Small intestine (tissue), 7 donors: Measurements from ENCODE around the gene PREX1. TPM values are rescaled to one million over a fixed set of nuclear protein-coding genes. Genes with fewer than 3 reads are reported as not detected.

Source experiments
- DNase-seq, 2 donors: peaks; one replicate each; pipeline versions ENCODE4 v3.0.0 to v3.0.0-alpha.2; 2013
- FAIRE-seq: peaks from 2 replicates; lab custom pipeline; 2012; peaks lifted over from hg19 to GRCh38; lab: Jason Lieb, UNC
- H3K27ac ChIP-seq, 3 donors: one replicate each; pipeline ENCODE4 v1.5.1; 2013; ENCODE audit warnings: low read length in 2 of 3, mild to moderate bottlenecking in 2 of 3, control low read depth in 1 of 3, inconsistent platforms in 1 of 3, low read depth in 1 of 3, moderate library complexity in 1 of 3
- H3K27me3 ChIP-seq, 3 donors: one replicate each; pipeline ENCODE4 v1.6.1; 2013; ENCODE audit warnings: low read length in 3 of 3, inconsistent platforms in 1 of 3; ENCODE audit not compliant: control insufficient read depth in 3 of 3, insufficient read depth in 3 of 3
- H3K36me3 ChIP-seq, 3 donors: one replicate each; pipeline ENCODE4 v1.6.1; 2013; ENCODE audit warnings: low read length in 3 of 3, inconsistent platforms in 1 of 3, low read depth in 1 of 3, mild to moderate bottlenecking in 1 of 3, moderate library complexity in 1 of 3; ENCODE audit not compliant: control insufficient read depth in 3 of 3, insufficient read depth in 2 of 3
- H3K4me1 ChIP-seq, 3 donors: one replicate each; pipeline ENCODE4 v1.6.1; 2013; ENCODE audit warnings: low read length in 2 of 3, inconsistent platforms in 1 of 3, low read depth in 1 of 3, mild to moderate bottlenecking in 1 of 3, moderate library complexity in 1 of 3; ENCODE audit not compliant: control insufficient read depth in 3 of 3, insufficient read depth in 2 of 3
- H3K4me3 ChIP-seq, 3 donors: one replicate each; pipeline ENCODE4 v1.5.1; 2013; ENCODE audit warnings: low read length in 3 of 3, control low read depth in 1 of 3, inconsistent platforms in 1 of 3, low read depth in 1 of 3, mild to moderate bottlenecking in 1 of 3, moderate library complexity in 1 of 3
- H3K9me3 ChIP-seq, 2 donors: one replicate each; pipeline ENCODE4 v1.6.1; 2013; ENCODE audit warnings: low read depth in 1 of 2, low read length in 1 of 2; ENCODE audit not compliant: control insufficient read depth in 2 of 2, insufficient read depth in 1 of 2
- WGBS, 3 donors: extraction: QIAGEN DNeasy Blood & Tissue Kit; methylation state at CpG; one replicate each; pipeline ENCODE4 v1.1.7; 2013; 5-methylcytosine and 5-hydroxymethylcytosine counted together
- polyA plus RNA-seq, 4 donors: library from polyadenylated mRNA; stranded (reverse) in 3 of 4; unstranded in 1 of 4; fragments of 200-250 nt in 3 of 4; fragments of 120-200 nt in 1 of 4; gene quantifications; one replicate each; pipeline versions ENCODE4 v1.2.1 to v1.2.3, GENCODE V29; 2013
- donor health status: healthy with polysubstance abuse.
- donor health status: control.
- donor health status: control.
- donor health status: Bipolar disorder and iron deficiency.
- donor health status: healthy.

Gene PREX1
- polyA plus RNA-seq, 4 donors: 1.8 to 9.9 (median 8.0) TPM

GRCh38 chr20:48574383-48574782, 253.4 kb downstream of the PREX1 start:
- FAIRE-seq (no peak), DNase-seq (no peak)
- H3K4me1 ChIP-seq: no peaks in the 10 kb centered on the region
- no peak overlapping the region for H3K27ac ChIP-seq
- 0 to 9% (median 0%) methylated on average over 1 of the region's 1 CpG for WGBS, 3 donors
- no peaks in the 10 kb centered on the region for H3K9me3 ChIP-seq
- H3K27me3 ChIP-seq: peaks cover 0 to 2% (median 2%) of the 10 kb centered on the region in 3 donors
- no peak overlapping the region for H3K4me3 ChIP-seq
- no peaks in the 10 kb centered on the region for H3K36me3 ChIP-seq

Other genes starting within 250 kb of the PREX1 start
- gene ARFGEF2, start 93.7 kb upstream of the PREX1 start, polyA plus RNA-seq: 10 to 100 TPM; 10.8 to 36.1 (median 14.2) TPM
- 10 to 100 TPM; 11.9 to 47.7 (median 23.3) TPM for gene CSE1L, start 218.3 kb upstream of the PREX1 start, polyA plus RNA-seq